H1 (cell line): ENCODE data around the gene IP6K1. TPM values are rescaled to one million over a fixed set of nuclear protein-coding genes. Genes with fewer than 3 reads are reported as not detected.

Experiments used
- BACH1 ChIP-seq: IDR thresholded peaks from 2 replicates; pipeline ENCODE4 v1.6.1; 2012; ENCODE audit warnings: low read length, improper control_type of control experiment
- CEBPB ChIP-seq: IDR thresholded peaks from 2 replicates; pipeline ENCODE4 v1.6.1; 2012; ENCODE audit warnings: low read depth, low read length
- CHD1 ChIP-seq: IDR thresholded peaks from 2 replicates; pipeline ENCODE4 v1.6.1; 2012; ENCODE audit warnings: low read depth, low read length, improper control_type of control experiment
- CHD7 ChIP-seq: fragments of 300-600 bp; sonication (generic); IDR thresholded peaks from 2 replicates; pipeline ENCODE4 v1.7.1; 2012; ENCODE audit warnings: low read length, moderate library complexity, mild to moderate bottlenecking, inconsistent platforms; ENCODE audit not compliant: insufficient replicate concordance
- EGR1 ChIP-seq: IDR thresholded peaks from 2 replicates; pipeline ENCODE4 v1.6.1; 2011; ENCODE audit warnings: low read depth, low read length, borderline replicate concordance
- FOSL1 ChIP-seq: IDR thresholded peaks from 2 replicates; pipeline ENCODE4 v1.6.1; 2011; ENCODE audit warnings: mild to moderate bottlenecking, low read depth, low read length, moderate library complexity; ENCODE audit not compliant: insufficient read depth
- MAFK ChIP-seq: IDR thresholded peaks from 2 replicates; pipeline ENCODE4 v1.6.1; 2012; ENCODE audit warnings: low read depth, mild to moderate bottlenecking, improper control_type of control experiment, low read length
- MAX ChIP-seq: IDR thresholded peaks from 2 replicates; pipeline ENCODE4 v1.6.1; 2012; ENCODE audit warnings: inconsistent platforms
- RNF2 ChIP-seq: fragments of 200-900, 300-1000 bp; sonication (generic); IDR thresholded peaks from 2 replicates; pipeline ENCODE4 v1.7.1; 2016; ENCODE audit warnings: borderline replicate concordance, low read depth, mild to moderate bottlenecking, antibody characterized with exemption, low read length; ENCODE audit not compliant: poor library complexity, severe bottlenecking; ENCODE audit errors: missing control alignments
- polyA plus RNA-seq, 7 experiments: library from polyadenylated mRNA; depleted of rRNA in 3 of 7; stranded (reverse) in 5 of 7; unstranded in 2 of 7; fragments of >200 nt in 5 of 7; fragments of 200-250 nt in 2 of 7; gene quantifications; 1 replicate in 5 of 7; 2 replicates in 1 of 7; 4 replicates in 1 of 7; pipeline versions ENCODE4 v1.2.1 to v1.2.3, GENCODE V29; 2011 to 2013; ENCODE audit warnings: missing spikeins in 2 of 7, mixed read lengths in 2 of 7
- total RNA-seq: library from RNA; stranded (reverse); fragmentation: NEBNext Ultra II Directional; extraction: Animal tissue kit (Norgen Biotek cat#: 25700); gene quantifications from 2 replicates; pipeline ENCODE4 v1.2.1, GENCODE V29; 2021

Gene IP6K1
- total and polyA plus RNA-seq, 2 of the 8 experiments (the other 6 are each of a cell fraction or from before 2014, with no cell fraction given): 31.5 to 35.2 TPM

GRCh38 chr3:49709852-49710251, 76.5 kb downstream of the IP6K1 start (continued):
- TF ChIP-seq FOSL1: no peak
- no peak for TF ChIP-seq RNF2
- no peak for TF ChIP-seq CEBPB
- no peak for TF ChIP-seq BACH1
- TF ChIP-seq MAFK: no peak
- TF ChIP-seq CHD7: no peak
- TF ChIP-seq EGR1: no peak
- no peak for TF ChIP-seq CHD1
- TF ChIP-seq MAX: no peak
